B cell (primary cell): Measurements from ENCODE around the gene RGSL1. TPM values are rescaled to one million over a fixed set of nuclear protein-coding genes. Genes with fewer than 3 reads are reported as not detected.

ENCODE experiments used
- ATAC-seq: fragments of 200-7000 bp; cut with Tn5 transposase; one replicate; pipeline ENCODE4 v1.10.0; 2021; ENCODE audit warnings: low read depth, mild to moderate bottlenecking, moderate number of reproducible peaks, moderate library complexity
- CTCF ChIA-PET: fragments of 350-600 bp; sonication (Branson Sonifier 250); formaldehyde crosslinking; loops from one replicate; lab custom pipeline; 2021; ENCODE audit warnings: antibody characterized with exemption, inconsistent platforms; lab: Charles Lee
- POLR2A ChIA-PET: fragments of 350-600 bp; sonication (Branson Sonifier 250); formaldehyde crosslinking; loops from one replicate; lab custom pipeline; 2021; ENCODE audit warnings: antibody characterized with exemption; lab: Charles Lee
- DNase-seq: peaks from one replicate; pipeline ENCODE4 v3.0.0; 2013
- H2AFZ ChIP-seq: 2 replicates; pipeline ENCODE4 v1.6.1; 2012; ENCODE audit warnings: mild to moderate bottlenecking, low read depth, low read length; ENCODE audit not compliant: insufficient read depth, poor library complexity, severe bottlenecking
- H3K27ac ChIP-seq, 2 donors: 1 replicate in 1 of 2; 2 replicates in 1 of 2; pipeline ENCODE4 v1.5.1; 2012 to 2013; ENCODE audit warnings: low read length in 2 of 2, mild to moderate bottlenecking in 2 of 2, moderate library complexity in 1 of 2
- H3K27me3 ChIP-seq, 4 experiments: fragments of 200-600 bp in 1 of 4; sonication (generic) in 1 of 4; replicated peaks in 1 of 4; 1 replicate in 2 of 4; 2 replicates in 2 of 4; pipeline versions ENCODE4 v1.6.1 to v1.7.0; 2013 to 2016; ENCODE audit warnings: low read length in 3 of 4, mild to moderate bottlenecking in 2 of 4, mixed read lengths in 1 of 4, moderate library complexity in 1 of 4; ENCODE audit not compliant: insufficient read depth in 4 of 4, control insufficient read depth in 3 of 4; ENCODE audit errors: control extremely low read depth in 1 of 4
- H3K36me3 ChIP-seq, 2 experiments: replicated peaks in 1 of 2; 1 replicate in 1 of 2; 2 replicates in 1 of 2; pipeline versions ENCODE4 v1.6.1 to v1.7.1; 2013; ENCODE audit warnings: low read length in 1 of 2; ENCODE audit not compliant: insufficient read depth in 2 of 2, control insufficient read depth in 1 of 2; ENCODE audit errors: control extremely low read depth in 1 of 2, extremely low read depth in 1 of 2
- H3K4me1 ChIP-seq, 2 donors: fragments of 200-600 bp in 1 of 2; sonication (generic) in 1 of 2; 1 replicate in 1 of 2; 2 replicates in 1 of 2; pipeline versions ENCODE4 v1.5.1 to v1.6.1; 2013 to 2017; ENCODE audit warnings: low read length in 2 of 2; ENCODE audit not compliant: control insufficient read depth in 2 of 2, insufficient read depth in 2 of 2
- H3K4me2 ChIP-seq: replicated peaks from 2 replicates; pipeline ENCODE3; 2012; ENCODE audit warnings: mild to moderate bottlenecking, low read depth, low read length; ENCODE audit not compliant: poor library complexity, severe bottlenecking
- H3K4me3 ChIP-seq, 5 experiments: fragments of 200-600 bp in 1 of 5; sonication (generic) in 1 of 5; 1 replicate in 3 of 5; 2 replicates in 2 of 5; pipeline versions ENCODE4 v1.5.1 to v1.7.0; 2011 to 2016; ENCODE audit warnings: low read length in 4 of 5, mild to moderate bottlenecking in 4 of 5, low read depth in 2 of 5, control low read depth in 1 of 5, moderate library complexity in 1 of 5; ENCODE audit not compliant: insufficient read depth in 1 of 5; ENCODE audit errors: control extremely low read depth in 1 of 5, extremely low read depth in 1 of 5
- H3K79me2 ChIP-seq: fragments of 200-600 bp; sonication (generic); one replicate; pipeline ENCODE4 v1.6.0; 2016; ENCODE audit warnings: low read length; ENCODE audit not compliant: control insufficient read depth, insufficient read depth
- H3K9ac ChIP-seq: fragments of 200-600 bp; sonication (generic); 2 replicates; pipeline ENCODE4 v1.6.1; 2017; ENCODE audit warnings: mild to moderate bottlenecking, low read length, moderate library complexity
- H3K9me3 ChIP-seq, 3 donors: one replicate each; pipeline versions ENCODE4 v1.6.1 to v1.7.1; 2013; ENCODE audit warnings: low read length in 2 of 3; ENCODE audit not compliant: control insufficient read depth in 2 of 3, insufficient read depth in 1 of 3; ENCODE audit errors: control extremely low read depth in 1 of 3
- H4K20me1 ChIP-seq: 2 replicates; pipeline ENCODE4 v1.6.0; 2012; ENCODE audit warnings: mild to moderate bottlenecking, low read length; ENCODE audit not compliant: insufficient read depth, control insufficient read depth, poor library complexity, severe bottlenecking
- H3K27ac Mint-ChIP-seq: one replicate; pipeline ENCODE4 v1.8.0; 2021; ENCODE audit warnings: mixed read lengths
- H3K27me3 Mint-ChIP-seq: one replicate; pipeline ENCODE4 v1.8.0; 2021; ENCODE audit warnings: mixed read lengths
- H3K4me1 Mint-ChIP-seq: one replicate; pipeline ENCODE4 v1.8.0; 2021; ENCODE audit warnings: mixed read lengths
- H3K4me3 Mint-ChIP-seq: one replicate; pipeline ENCODE4 v1.8.0; 2021; ENCODE audit warnings: mixed read lengths
- H3K9me3 Mint-ChIP-seq: one replicate; pipeline ENCODE4 v1.8.0; 2022; ENCODE audit warnings: mixed read lengths; ENCODE audit not compliant: insufficient read depth
- CTCF ChIP-seq: fragments of 200-600 bp; IDR thresholded peaks from one replicate; pipeline ENCODE4 v1.8.0; 2022; ENCODE audit warnings: antibody characterized with exemption, mild to moderate bottlenecking
- EZH2 ChIP-seq: IDR thresholded peaks from 2 replicates; pipeline ENCODE4 v1.6.1; 2012; ENCODE audit warnings: borderline replicate concordance, low read depth, mild to moderate bottlenecking, moderate library complexity, low read length; ENCODE audit not compliant: insufficient read depth, poor library complexity, severe bottlenecking
- WGBS: methylation state at CpG from one replicate; pipeline ENCODE4 v1.1.5; 2013; ENCODE audit warnings: missing lambda C conversion rate; ENCODE audit not compliant: insufficient coverage; 5-methylcytosine and 5-hydroxymethylcytosine counted together
- intact Hi-C: fragments of 100-400 bp; cut with micrococcal nuclease; formaldehyde crosslinking; loops from one replicate; pipeline ENCODE4 v1.10.0; 2022
- polyA plus RNA-seq: library from polyadenylated mRNA; depleted of rRNA; stranded (reverse); fragments of >200 nt; gene quantifications from 2 replicates; pipeline ENCODE4 v1.2.3, GENCODE V29; 2012
- total RNA-seq, 2 donors: library from RNA; stranded (reverse); fragments of 120-200 nt in 1 of 2; gene quantifications; 1 replicate in 1 of 2; 2 replicates in 1 of 2; pipeline versions ENCODE4 v1.2.3 to v1.2.4, GENCODE V29; 2013 to 2022

The RGSL1 gene
- total and polyA plus RNA-seq, 2 donors (not counting 1 experiment from before 2014, with no cell fraction given), result not detected

GRCh38 chr1:182560392-182560984, 110.5 kb downstream of the RGSL1 start:
- TF ChIP-seq CTCF, result no peak
- no peak for TF ChIP-seq EZH2
- Histone ChIP-seq H3K27ac (no peak overlapping the region), H3K4me1 (no peaks in the 10 kb centered on the region), H4K20me1 (no peaks in the 10 kb centered on the region), H3K9ac (no peak overlapping the region), H2AFZ (no peak overlapping the region), H3K4me2 (no peak overlapping the region), H3K27me3 (peaks cover 0 to 3% (median 0%) of the 10 kb centered on the region in 4 experiments), H3K79me2 (no peaks in the 10 kb centered on the region), H3K4me3 (no peak overlapping the region), H3K9me3 (no peaks in the 10 kb centered on the region), H3K36me3 (no peaks in the 10 kb centered on the region)
- DNase-seq (no peak), ATAC-seq (no peak)
- H3K4me1 Mint-ChIP-seq, result peaks cover 3% of the 10 kb centered on the region
- WGBS, result 84% methylated on average over 5 of the region's 7 CpGs
- no peaks in the 10 kb centered on the region for H3K9me3 Mint-ChIP-seq
- ChIA-PET POLR2A (no interaction called here), CTCF (no interaction called here)
- H3K27ac Mint-ChIP-seq, result no peak overlapping the region
- intact Hi-C loops, result no loop called here
- H3K4me3 Mint-ChIP-seq, result no peak overlapping the region
- H3K27me3 Mint-ChIP-seq, result no peaks in the 10 kb centered on the region

- CTCF ChIA-PET, result no interaction called here
- no peak for DNase-seq
- H3K79me2 ChIP-seq, result no peaks in the 10 kb centered on the region
- no peaks in the 10 kb centered on the region for H3K4me1 ChIP-seq
- Mint-ChIP-seq H3K27ac (no peak overlapping the region), H3K4me1 (peaks cover 3% of the 10 kb centered on the region), H3K27me3 (no peaks in the 10 kb centered on the region), H3K9me3 (no peaks in the 10 kb centered on the region), H3K4me3 (no peak overlapping the region)
- no peaks in the 10 kb centered on the region for H3K9me3 ChIP-seq
- intact Hi-C loops, result no loop called here
- H2AFZ ChIP-seq, result no peak overlapping the region
- TF ChIP-seq CTCF (no peak), EZH2 (no peak)
- H3K27me3 ChIP-seq, result peaks cover 0 to 3% (median 0%) of the 10 kb centered on the region in 4 experiments
- 100% methylated on average over 1 of the region's 4 CpGs for WGBS
- no peak overlapping the region for H3K4me2 ChIP-seq
- no peaks in the 10 kb centered on the region for H4K20me1 ChIP-seq
- no peak overlapping the region for H3K4me3 ChIP-seq
- no peak overlapping the region for H3K27ac ChIP-seq
- no peaks in the 10 kb centered on the region for H3K36me3 ChIP-seq
- ATAC-seq, result no peak
- POLR2A ChIA-PET, result no interaction called here
- H3K9ac ChIP-seq, result no peak overlapping the region
These were observed 111.5 kb downstream of the RGSL1 start for GRCh38 chr1:182561456-182561855.
